ENCODE results near the gene ICOS. TPM values are rescaled to one million over a fixed set of nuclear protein-coding genes. Genes with fewer than 3 reads are reported as not detected.

The ICOS gene, protein sequence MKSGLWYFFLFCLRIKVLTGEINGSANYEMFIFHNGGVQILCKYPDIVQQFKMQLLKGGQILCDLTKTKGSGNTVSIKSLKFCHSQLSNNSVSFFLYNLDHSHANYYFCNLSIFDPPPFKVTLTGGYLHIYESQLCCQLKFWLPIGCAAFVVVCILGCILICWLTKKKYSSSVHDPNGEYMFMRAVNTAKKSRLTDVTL
- total RNA-seq: not detected in 2 replicates
- not detected in 2 replicates for polyA plus RNA-seq

DNA sequence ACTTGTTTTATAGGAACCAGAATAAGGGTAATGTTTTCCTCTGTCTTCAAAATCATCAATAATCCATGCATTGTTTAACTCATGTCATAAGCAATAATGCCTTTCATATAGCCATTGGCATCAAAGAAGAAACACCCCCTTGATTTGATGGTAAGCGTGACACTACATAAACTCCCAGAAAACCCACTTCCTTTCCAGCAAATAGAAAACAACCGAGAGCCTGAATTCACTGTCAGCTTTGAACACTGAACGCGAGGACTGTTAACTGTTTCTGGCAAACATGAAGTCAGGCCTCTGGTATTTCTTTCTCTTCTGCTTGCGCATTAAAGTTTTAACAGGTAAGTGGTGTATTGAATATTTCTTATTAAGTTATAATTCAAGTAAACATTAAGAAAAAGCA lies at the start of gene ICOS:
TSS of gene ICOS (plus strand) at position 229 of the 400 bp plus-strand sequence. CDS start at position 281, 52 bp downstream.
- DNase-seq (ENCODE audit: low read depth in 1 of 2, low spot score in 1 of 2): no peak
- TF ChIP-seq, protein P1, sequence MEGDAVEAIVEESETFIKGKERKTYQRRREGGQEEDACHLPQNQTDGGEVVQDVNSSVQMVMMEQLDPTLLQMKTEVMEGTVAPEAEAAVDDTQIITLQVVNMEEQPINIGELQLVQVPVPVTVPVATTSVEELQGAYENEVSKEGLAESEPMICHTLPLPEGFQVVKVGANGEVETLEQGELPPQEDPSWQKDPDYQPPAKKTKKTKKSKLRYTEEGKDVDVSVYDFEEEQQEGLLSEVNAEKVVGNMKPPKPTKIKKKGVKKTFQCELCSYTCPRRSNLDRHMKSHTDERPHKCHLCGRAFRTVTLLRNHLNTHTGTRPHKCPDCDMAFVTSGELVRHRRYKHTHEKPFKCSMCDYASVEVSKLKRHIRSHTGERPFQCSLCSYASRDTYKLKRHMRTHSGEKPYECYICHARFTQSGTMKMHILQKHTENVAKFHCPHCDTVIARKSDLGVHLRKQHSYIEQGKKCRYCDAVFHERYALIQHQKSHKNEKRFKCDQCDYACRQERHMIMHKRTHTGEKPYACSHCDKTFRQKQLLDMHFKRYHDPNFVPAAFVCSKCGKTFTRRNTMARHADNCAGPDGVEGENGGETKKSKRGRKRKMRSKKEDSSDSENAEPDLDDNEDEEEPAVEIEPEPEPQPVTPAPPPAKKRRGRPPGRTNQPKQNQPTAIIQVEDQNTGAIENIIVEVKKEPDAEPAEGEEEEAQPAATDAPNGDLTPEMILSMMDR (IDR thresholded peaks at IDR 0.05; ENCODE audit: low read depth, low read length): no peak
- no peaks in the 10 kb centered on the region for H3K9me3 ChIP-seq (ENCODE audit: low read depth)
- H3K4me1 ChIP-seq (ENCODE audit: low read depth): no peaks in the 10 kb centered on the region
- no peak within 1 kb of the TSS for H3K4me3 ChIP-seq
- H3K36me3 ChIP-seq: no peaks in the 10 kb centered on the region
- H3K27ac ChIP-seq: no peak within 1 kb of the TSS
- H3K27me3 ChIP-seq: no peaks in the 10 kb centered on the region

DNA sequence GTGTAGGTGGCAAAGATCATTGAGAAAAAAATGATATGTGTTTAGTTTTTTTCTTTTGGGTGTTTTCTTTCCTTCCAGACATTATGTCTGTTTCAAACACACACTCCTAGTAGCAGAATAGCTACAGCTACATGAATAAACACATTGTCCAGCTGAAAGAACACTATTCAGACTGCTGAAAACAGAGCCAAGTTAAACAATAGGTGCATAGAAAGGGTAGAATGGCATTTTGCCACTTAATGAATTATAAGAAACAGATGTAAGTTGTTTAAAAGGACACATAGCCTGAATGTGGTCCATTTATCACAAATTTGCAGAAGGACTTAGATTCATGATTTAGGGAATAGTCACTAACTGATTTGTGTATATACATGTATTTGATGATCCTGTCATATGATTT lies 48.9 kb upstream of the ICOS start:
- H3K4me3 ChIP-seq: no peak overlapping the region
- no peaks in the 10 kb centered on the region for H3K4me1 ChIP-seq (ENCODE audit: low read depth)
- H3K36me3 ChIP-seq: no peaks in the 10 kb centered on the region
- H3K27me3 ChIP-seq: no peaks in the 10 kb centered on the region
- H3K27ac ChIP-seq: no peak overlapping the region
- H3K9me3 ChIP-seq (ENCODE audit: low read depth): no peaks in the 10 kb centered on the region
- DNase-seq (ENCODE audit: low read depth in 1 of 2, low spot score in 1 of 2): peak in 1 of 2 donors; percentile 39
- TF ChIP-seq, protein P1 (IDR thresholded peaks at IDR 0.05; ENCODE audit: low read depth, low read length): no peak

DNA sequence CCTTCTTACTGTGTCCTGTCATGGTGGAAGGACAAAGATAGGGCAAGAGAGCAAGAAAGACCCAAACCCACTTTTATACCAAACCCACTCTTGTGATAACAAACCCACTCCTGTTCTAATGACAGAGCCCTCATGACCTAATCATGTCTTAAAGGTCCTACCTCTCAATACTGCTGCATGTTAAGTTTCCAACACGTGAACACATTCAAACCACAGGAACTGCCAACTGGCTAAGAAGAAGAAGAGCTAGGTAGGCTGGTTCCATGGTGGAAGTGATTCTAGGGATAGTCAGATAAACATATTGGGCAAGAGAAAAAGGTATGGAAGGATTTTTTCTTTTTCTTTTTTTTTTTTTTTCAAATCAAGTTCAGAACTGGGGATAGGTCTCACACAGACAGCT lies 47.0 kb upstream of the ICOS start:
- H3K9me3 ChIP-seq (ENCODE audit: low read depth): no peaks in the 10 kb centered on the region
- DNase-seq (ENCODE audit: low read depth in 1 of 2, low spot score in 1 of 2): no peak
- TF ChIP-seq, protein P1 (IDR thresholded peaks at IDR 0.05; ENCODE audit: low read depth, low read length): no peak
- H3K4me3 ChIP-seq: no peak overlapping the region
- no peaks in the 10 kb centered on the region for H3K27me3 ChIP-seq
- no peaks in the 10 kb centered on the region for H3K4me1 ChIP-seq (ENCODE audit: low read depth)
- no peak overlapping the region for H3K27ac ChIP-seq
- H3K36me3 ChIP-seq: no peaks in the 10 kb centered on the region

DNA sequence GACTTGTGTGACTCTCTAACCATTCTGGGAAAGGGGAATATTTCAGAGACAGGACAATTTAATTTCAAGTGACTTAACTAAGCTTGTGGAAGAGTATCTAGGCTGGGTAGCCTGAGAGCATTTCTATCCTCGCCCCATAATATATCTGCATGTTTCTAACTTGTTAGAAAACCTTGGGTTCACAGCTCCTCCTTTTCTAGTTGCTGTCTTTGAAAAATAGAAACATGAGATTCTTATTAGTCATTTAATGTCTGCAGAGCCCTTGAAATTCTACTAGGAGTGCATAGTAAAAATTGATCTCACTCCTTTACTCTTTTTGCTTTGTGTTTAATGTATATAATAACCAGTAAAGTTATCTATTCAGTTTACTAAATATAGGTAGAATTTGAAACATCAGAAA lies 46.6 kb upstream of the ICOS start:
- Histone ChIP-seq H3K4me1 (ENCODE audit: low read depth) (no peaks in the 10 kb centered on the region), H3K27ac (no peak overlapping the region), H3K36me3 (no peaks in the 10 kb centered on the region), H3K27me3 (no peaks in the 10 kb centered on the region), H3K4me3 (no peak overlapping the region), H3K9me3 (ENCODE audit: low read depth) (no peaks in the 10 kb centered on the region)
- TF ChIP-seq, protein P1 (IDR thresholded peaks at IDR 0.05; ENCODE audit: low read depth, low read length): no peak
- DNase-seq (ENCODE audit: low read depth in 1 of 2, low spot score in 1 of 2): no peak

DNA sequence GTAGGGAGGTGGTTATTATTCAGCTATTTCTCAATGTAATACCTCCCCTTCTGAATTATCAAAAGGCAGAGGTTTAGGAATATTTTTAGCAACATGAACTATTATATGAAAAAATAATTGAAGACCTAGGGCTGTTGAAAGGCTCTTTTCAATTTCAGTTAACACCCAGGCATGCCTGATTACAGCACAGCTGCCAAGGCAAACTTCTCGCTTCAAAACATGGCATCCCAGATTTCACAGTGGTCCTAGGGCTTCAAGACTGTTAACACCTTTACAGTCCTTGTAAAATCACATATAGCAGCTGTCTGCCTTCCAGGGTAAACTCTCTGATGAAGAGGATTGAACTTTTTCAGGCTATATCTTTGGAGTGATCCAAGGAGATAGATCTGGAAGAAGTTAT lies 45.8 kb upstream of the ICOS start:
- peak in 1 of 2 donors; percentile 18 for DNase-seq (ENCODE audit: low read depth in 1 of 2, low spot score in 1 of 2)

More for the DNA sequence above, 45.8 kb upstream of the ICOS start:
- no peak overlapping the region for H3K27ac ChIP-seq
- TF ChIP-seq, protein P1 (IDR thresholded peaks at IDR 0.05; ENCODE audit: low read depth, low read length): no peak
- no peaks in the 10 kb centered on the region for H3K9me3 ChIP-seq (ENCODE audit: low read depth)
- H3K36me3 ChIP-seq: no peaks in the 10 kb centered on the region
- H3K4me1 ChIP-seq (ENCODE audit: low read depth): no peaks in the 10 kb centered on the region
- H3K27me3 ChIP-seq: no peaks in the 10 kb centered on the region
- H3K4me3 ChIP-seq: no peak overlapping the region
